ENCODE measurements around the gene AOAH.

Gene AOAH

DNA sequence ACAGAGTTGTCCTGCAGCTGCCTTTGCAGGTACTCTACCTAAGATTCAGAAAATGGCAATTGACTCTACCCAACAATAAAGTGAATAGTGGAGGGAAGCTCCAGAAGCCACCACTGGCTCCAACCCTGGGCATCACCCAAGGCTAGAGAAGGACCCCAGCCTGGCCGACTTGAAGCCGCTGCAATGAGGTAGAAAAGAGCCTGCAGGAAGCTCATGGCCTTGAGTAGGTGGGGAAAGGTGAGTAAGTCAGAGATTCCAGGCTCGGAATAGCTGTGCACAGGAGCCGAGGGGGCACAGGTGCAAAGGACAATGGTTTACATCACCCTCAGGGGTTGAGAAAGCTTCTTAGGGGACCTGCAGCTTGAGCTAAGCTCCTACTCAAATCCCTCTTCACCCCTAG, 83.6 kb downstream of the AOAH start:
- peaks cover 12% of the 10 kb centered on the region for H3K27me3 ChIP-seq (ENCODE audit: control insufficient read depth, low read length)
- H4K20me1 ChIP-seq (ENCODE audit: control insufficient read depth, insufficient read depth, low read depth, low read length): no peaks in the 10 kb centered on the region
- no peak overlapping the region for H3K4me2 ChIP-seq (ENCODE audit: low read length)
- H3K9me2 ChIP-seq (replicated peaks; ENCODE audit: control insufficient read depth, low read length): no peaks in the 10 kb centered on the region
- H3F3A ChIP-seq (ENCODE audit: control insufficient read depth, insufficient read depth): no peaks in the 10 kb centered on the region
- H3K79me2 ChIP-seq (ENCODE audit: control insufficient read depth, low read length): no peaks in the 10 kb centered on the region
- TF ChIP-seq, protein P1, sequence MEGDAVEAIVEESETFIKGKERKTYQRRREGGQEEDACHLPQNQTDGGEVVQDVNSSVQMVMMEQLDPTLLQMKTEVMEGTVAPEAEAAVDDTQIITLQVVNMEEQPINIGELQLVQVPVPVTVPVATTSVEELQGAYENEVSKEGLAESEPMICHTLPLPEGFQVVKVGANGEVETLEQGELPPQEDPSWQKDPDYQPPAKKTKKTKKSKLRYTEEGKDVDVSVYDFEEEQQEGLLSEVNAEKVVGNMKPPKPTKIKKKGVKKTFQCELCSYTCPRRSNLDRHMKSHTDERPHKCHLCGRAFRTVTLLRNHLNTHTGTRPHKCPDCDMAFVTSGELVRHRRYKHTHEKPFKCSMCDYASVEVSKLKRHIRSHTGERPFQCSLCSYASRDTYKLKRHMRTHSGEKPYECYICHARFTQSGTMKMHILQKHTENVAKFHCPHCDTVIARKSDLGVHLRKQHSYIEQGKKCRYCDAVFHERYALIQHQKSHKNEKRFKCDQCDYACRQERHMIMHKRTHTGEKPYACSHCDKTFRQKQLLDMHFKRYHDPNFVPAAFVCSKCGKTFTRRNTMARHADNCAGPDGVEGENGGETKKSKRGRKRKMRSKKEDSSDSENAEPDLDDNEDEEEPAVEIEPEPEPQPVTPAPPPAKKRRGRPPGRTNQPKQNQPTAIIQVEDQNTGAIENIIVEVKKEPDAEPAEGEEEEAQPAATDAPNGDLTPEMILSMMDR (IDR thresholded peaks at IDR 0.05; ENCODE audit: low read depth, low read length, poor library complexity, severe bottlenecking): no peak
- TF ChIP-seq EZH2phosphoT487 (IDR thresholded peaks at IDR 0.05; ENCODE audit: borderline replicate concordance, low read length): no peak
- H3K4me3 ChIP-seq (ENCODE audit: low read length): no peak overlapping the region
- no peaks in the 10 kb centered on the region for H3K4me1 ChIP-seq (ENCODE audit: control insufficient read depth, low read length)
- no peaks in the 10 kb centered on the region for H3K9me3 ChIP-seq (ENCODE audit: control insufficient read depth, insufficient read depth, low read length)
- no peaks in the 10 kb centered on the region for H3K36me3 ChIP-seq (ENCODE audit: control insufficient read depth, low read length)
- no peak overlapping the region for H3K27ac ChIP-seq (ENCODE audit: low read depth, low read length)

DNA sequence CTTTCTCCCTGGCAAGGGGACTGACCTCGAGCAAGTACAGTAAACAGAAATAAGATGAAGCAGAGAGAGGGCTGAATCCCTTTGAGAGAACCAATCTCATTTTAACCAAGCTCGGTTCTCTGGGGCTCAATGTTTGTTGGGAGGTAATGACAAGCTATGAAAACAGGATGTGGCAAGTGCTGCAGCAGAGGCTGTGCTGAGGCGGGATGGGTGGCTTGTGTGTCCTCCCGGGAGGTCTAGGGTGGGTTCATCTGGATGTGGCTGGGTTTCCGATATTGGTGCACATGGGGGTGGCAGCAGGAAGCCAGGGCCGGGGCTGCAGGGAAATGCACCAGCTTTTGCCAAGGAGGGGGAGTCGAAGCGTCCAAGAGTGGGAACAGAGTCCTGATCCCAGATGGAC, 84.5 kb downstream of the AOAH start:
- TF ChIP-seq, protein P1 (IDR thresholded peaks at IDR 0.05; ENCODE audit: low read depth, low read length, poor library complexity, severe bottlenecking): no peak
- TF ChIP-seq EZH2phosphoT487 (IDR thresholded peaks at IDR 0.05; ENCODE audit: borderline replicate concordance, low read length): no peak
- Histone ChIP-seq H3K4me1 (ENCODE audit: control insufficient read depth, low read length) (no peaks in the 10 kb centered on the region), H3K9me2 (replicated peaks; ENCODE audit: control insufficient read depth, low read length) (no peaks in the 10 kb centered on the region), H3K4me2 (ENCODE audit: low read length) (no peak overlapping the region), H3K27ac (ENCODE audit: low read depth, low read length) (no peak overlapping the region), H3K36me3 (ENCODE audit: control insufficient read depth, low read length) (no peaks in the 10 kb centered on the region), H3K27me3 (ENCODE audit: control insufficient read depth, low read length) (peaks cover 12% of the 10 kb centered on the region), H3F3A (ENCODE audit: control insufficient read depth, insufficient read depth) (no peaks in the 10 kb centered on the region), H3K9me3 (ENCODE audit: control insufficient read depth, insufficient read depth, low read length) (no peaks in the 10 kb centered on the region), H4K20me1 (ENCODE audit: control insufficient read depth, insufficient read depth, low read depth, low read length) (no peaks in the 10 kb centered on the region), H3K4me3 (ENCODE audit: low read length) (no peak overlapping the region), H3K79me2 (ENCODE audit: control insufficient read depth, low read length) (no peaks in the 10 kb centered on the region)

DNA sequence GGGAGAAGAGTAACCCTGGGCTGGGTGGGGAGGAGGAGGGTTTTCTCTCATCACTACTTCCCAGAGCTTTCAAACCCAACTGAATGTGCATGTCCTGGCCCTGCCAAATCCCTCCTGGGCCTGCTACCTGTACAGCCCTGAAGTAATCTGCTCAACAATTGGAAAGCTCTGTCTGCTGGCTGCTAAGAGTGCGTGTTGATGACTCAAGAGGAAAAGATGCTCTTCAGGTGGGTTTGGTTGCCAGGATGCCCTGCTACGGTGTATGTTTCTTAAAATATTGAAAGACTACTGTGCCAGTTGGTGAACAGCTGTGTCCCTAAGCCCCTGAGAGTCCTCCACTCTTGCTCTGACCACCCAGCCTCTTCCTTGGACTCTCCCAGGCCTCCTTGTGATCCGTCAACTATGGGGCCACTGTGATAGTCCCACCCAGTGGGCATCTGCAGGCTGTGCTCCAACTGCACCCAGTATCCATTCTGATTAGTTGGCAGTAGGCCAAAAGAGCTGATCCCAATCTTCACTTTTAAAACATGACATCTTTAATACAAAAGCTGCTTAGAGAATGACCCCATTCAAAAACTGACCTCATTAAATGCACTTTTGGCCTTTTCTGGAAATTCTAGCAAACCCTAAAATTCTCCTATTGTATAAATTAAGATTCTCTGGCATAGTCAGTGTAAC, 85.6 kb downstream of the AOAH start:
- Histone ChIP-seq H3K27me3 (ENCODE audit: control insufficient read depth, low read length) (peaks cover 12% of the 10 kb centered on the region), H3K9me3 (ENCODE audit: control insufficient read depth, insufficient read depth, low read length) (no peaks in the 10 kb centered on the region), H3K4me2 (ENCODE audit: low read length) (no peak overlapping the region), H3K4me3 (ENCODE audit: low read length) (no peak overlapping the region), H3K9me2 (replicated peaks; ENCODE audit: control insufficient read depth, low read length) (no peaks in the 10 kb centered on the region), H4K20me1 (ENCODE audit: control insufficient read depth, insufficient read depth, low read depth, low read length) (no peaks in the 10 kb centered on the region), H3K79me2 (ENCODE audit: control insufficient read depth, low read length) (no peaks in the 10 kb centered on the region), H3K36me3 (ENCODE audit: control insufficient read depth, low read length) (no peaks in the 10 kb centered on the region), H3K27ac (ENCODE audit: low read depth, low read length) (no peak overlapping the region), H3K4me1 (ENCODE audit: control insufficient read depth, low read length) (no peaks in the 10 kb centered on the region), H3F3A (ENCODE audit: control insufficient read depth, insufficient read depth) (no peaks in the 10 kb centered on the region)
- TF ChIP-seq, protein P1 (IDR thresholded peaks at IDR 0.05; ENCODE audit: low read depth, low read length, poor library complexity, severe bottlenecking): no peak
- TF ChIP-seq EZH2phosphoT487 (IDR thresholded peaks at IDR 0.05; ENCODE audit: borderline replicate concordance, low read length): no peak

Data from DOHH2 (cell line).